PC-3 (cell line): ENCODE results near the gene MAGEA9.

Source experiments
- EZH2 ChIP-seq: fragments of 300-600 bp; sonication (generic); IDR thresholded peaks from one replicate; pipeline ENCODE4 v1.6.1; 2017; ENCODE audit warnings: antibody characterized with exemption, mild to moderate bottlenecking, low read length; ENCODE audit not compliant: unreplicated experiment
- EZH2phosphoT487 ChIP-seq: fragments of 300-600 bp; sonication (generic); IDR thresholded peaks from 2 replicates; pipeline ENCODE4 v1.6.1; 2018; ENCODE audit warnings: mild to moderate bottlenecking, antibody characterized with exemption, low read length, borderline replicate concordance
- TF ChIP-seq, protein P1 (sequence below): fragments of 300-600 bp; sonication (generic); conservative IDR thresholded peaks from 2 replicates; pipeline ENCODE4 v1.5.1; 2017; ENCODE audit warnings: antibody characterized with exemption, low read depth, mild to moderate bottlenecking, low read length

DNA sequence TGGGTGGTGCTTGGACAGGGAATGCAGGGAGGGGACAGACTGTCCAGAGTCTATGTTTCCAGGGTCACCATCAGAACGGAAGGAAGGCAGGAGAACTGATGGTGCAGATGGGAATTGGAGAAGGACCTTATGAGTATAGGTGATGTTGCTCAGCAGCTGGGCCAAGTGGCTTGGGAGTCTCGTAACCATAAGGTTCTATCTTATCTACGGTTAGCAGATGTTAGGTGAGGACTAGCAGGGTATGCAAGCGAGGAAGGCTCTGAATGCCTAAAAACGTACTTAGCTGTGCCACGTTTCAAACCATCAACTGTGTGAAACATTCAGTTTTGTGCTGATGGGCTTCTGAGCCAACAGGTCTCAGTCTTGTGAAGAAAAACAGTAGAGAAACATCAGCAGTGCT, 22.4 kb downstream of the MAGEA9 start:
- TF ChIP-seq, protein P1, sequence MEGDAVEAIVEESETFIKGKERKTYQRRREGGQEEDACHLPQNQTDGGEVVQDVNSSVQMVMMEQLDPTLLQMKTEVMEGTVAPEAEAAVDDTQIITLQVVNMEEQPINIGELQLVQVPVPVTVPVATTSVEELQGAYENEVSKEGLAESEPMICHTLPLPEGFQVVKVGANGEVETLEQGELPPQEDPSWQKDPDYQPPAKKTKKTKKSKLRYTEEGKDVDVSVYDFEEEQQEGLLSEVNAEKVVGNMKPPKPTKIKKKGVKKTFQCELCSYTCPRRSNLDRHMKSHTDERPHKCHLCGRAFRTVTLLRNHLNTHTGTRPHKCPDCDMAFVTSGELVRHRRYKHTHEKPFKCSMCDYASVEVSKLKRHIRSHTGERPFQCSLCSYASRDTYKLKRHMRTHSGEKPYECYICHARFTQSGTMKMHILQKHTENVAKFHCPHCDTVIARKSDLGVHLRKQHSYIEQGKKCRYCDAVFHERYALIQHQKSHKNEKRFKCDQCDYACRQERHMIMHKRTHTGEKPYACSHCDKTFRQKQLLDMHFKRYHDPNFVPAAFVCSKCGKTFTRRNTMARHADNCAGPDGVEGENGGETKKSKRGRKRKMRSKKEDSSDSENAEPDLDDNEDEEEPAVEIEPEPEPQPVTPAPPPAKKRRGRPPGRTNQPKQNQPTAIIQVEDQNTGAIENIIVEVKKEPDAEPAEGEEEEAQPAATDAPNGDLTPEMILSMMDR: no peak
- TF ChIP-seq EZH2: no peak
- TF ChIP-seq EZH2phosphoT487: no peak
